ENCODE data around the gene OTULINL. TPM values are rescaled to one million over a fixed set of nuclear protein-coding genes. Genes with fewer than 3 reads are reported as not detected.

OTULINL gene
- polyA plus RNA-seq, 3 donors, result 56.8 to 107 (median 92.9) TPM

GRCh38 chr5:14545862-14546261 lies 35.7 kb upstream of the OTULINL start:
- H3K27ac ChIP-seq (ENCODE audit: low read depth in 1 of 2, low read length in 2 of 2), result peak overlapping the region; percentile 37 to 84
- peaks cover 82 to 84% of the 10 kb centered on the region in 2 donors for H3K4me1 ChIP-seq (ENCODE audit: control insufficient read depth in 1 of 2, insufficient read depth in 2 of 2, low read length in 2 of 2)
- peak overlapping the region; percentile 71 for H3K4me2 ChIP-seq (replicated peaks; ENCODE audit: extremely low read depth, low read length, poor library complexity, severe bottlenecking)
- no peaks in the 10 kb centered on the region for H3K27me3 ChIP-seq (ENCODE audit: control insufficient read depth in 2 of 2, insufficient read depth in 2 of 2, low read length in 2 of 2)
- intact Hi-C loops (cut with micrococcal nuclease), result loop anchor here (5.0 kb wide), 1 partner anchor 36 kb away; the partner anchor contains the start of gene OTULINL (in 2 of the 2)
- H2AFZ ChIP-seq (ENCODE audit: insufficient read depth, low read depth, low read length, poor library complexity, severe bottlenecking), result no peak overlapping the region
- Mint-ChIP-seq H3K9me3 (peaks cover 5 to 13% (median 10%) of the 10 kb centered on the region in 7 donors), H3K36me3 (peaks cover 2 to 6% of the 10 kb centered on the region in 2 donors), H3K27me3 (ENCODE audit: low read depth in 3 of 3) (peaks cover 0 to 2% (median 1%) of the 10 kb centered on the region in 3 donors), H3K27ac (peak overlapping the region; percentile 85 to 97 (median 93)), H3K4me3 (peak overlapping the region in 1 of 2 donors; percentile 70), H3K4me1 (peaks cover 84% of the 10 kb centered on the region)
- H3K36me3 ChIP-seq (replicated peaks in 1 of 2; ENCODE audit: control insufficient read depth in 1 of 2, insufficient read depth in 2 of 2, low read length in 2 of 2), result no peaks in the 10 kb centered on the region
- TF ChIP-seq, protein P1, sequence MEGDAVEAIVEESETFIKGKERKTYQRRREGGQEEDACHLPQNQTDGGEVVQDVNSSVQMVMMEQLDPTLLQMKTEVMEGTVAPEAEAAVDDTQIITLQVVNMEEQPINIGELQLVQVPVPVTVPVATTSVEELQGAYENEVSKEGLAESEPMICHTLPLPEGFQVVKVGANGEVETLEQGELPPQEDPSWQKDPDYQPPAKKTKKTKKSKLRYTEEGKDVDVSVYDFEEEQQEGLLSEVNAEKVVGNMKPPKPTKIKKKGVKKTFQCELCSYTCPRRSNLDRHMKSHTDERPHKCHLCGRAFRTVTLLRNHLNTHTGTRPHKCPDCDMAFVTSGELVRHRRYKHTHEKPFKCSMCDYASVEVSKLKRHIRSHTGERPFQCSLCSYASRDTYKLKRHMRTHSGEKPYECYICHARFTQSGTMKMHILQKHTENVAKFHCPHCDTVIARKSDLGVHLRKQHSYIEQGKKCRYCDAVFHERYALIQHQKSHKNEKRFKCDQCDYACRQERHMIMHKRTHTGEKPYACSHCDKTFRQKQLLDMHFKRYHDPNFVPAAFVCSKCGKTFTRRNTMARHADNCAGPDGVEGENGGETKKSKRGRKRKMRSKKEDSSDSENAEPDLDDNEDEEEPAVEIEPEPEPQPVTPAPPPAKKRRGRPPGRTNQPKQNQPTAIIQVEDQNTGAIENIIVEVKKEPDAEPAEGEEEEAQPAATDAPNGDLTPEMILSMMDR (IDR thresholded peaks at IDR 0.05), result no peak
- peak overlapping the region in 1 of 3 experiments; percentile 58 for H3K4me3 ChIP-seq (replicated peaks in 1 of 3; ENCODE audit: low read depth in 2 of 3, low read length in 3 of 3)
- DNase-seq, result peak in 2 of 3 donors; percentile 21 to 44
- WGBS (ENCODE audit: insufficient coverage), result no CpG with 5 or more reads among the region's 1 CpG
- H4K20me1 ChIP-seq (ENCODE audit: insufficient read depth, low read length), result no peaks in the 10 kb centered on the region
- H3K9me3 ChIP-seq (replicated peaks in 1 of 2; ENCODE audit: control insufficient read depth in 1 of 2, insufficient read depth in 1 of 2, low read length in 2 of 2), result peaks cover 0 to 5% of the 10 kb centered on the region in 2 donors
- H3K79me2 ChIP-seq (ENCODE audit: insufficient read depth, low read length), result peaks cover 17% of the 10 kb centered on the region
- H3K9ac ChIP-seq (ENCODE audit: insufficient read depth, low read length, poor library complexity, severe bottlenecking), result no peak overlapping the region

DNA sequence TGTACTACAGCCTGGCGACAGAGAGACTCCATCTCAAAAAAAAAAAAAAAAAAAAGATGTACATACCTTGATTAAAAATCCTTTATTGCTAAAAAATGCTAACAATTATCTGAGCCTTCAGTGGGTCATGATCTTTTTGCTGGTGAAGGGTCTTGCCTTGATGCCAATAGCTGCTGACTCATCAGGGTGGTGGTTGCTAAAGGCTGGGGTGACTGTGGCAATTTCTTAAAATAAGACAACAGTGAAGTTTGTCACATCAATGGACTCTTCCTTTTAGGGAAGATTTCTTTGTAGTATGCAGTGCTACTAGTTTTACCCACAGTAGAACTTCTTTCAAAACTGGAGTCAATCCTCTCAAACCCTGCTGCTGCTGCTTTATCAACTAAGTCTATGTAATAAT lies 33.9 kb upstream of the OTULINL start:
- intact Hi-C loops (cut with micrococcal nuclease), result loop anchor here (5.0 kb wide), 1 partner anchor 35 kb away; the partner anchor contains the start of gene OTULINL (in 2 of the 2)
- peaks cover 91% of the 10 kb centered on the region for H3K4me1 Mint-ChIP-seq
- H3K27ac Mint-ChIP-seq, result peak overlapping the region; percentile 85 to 97 (median 90)
- H3K9me3 Mint-ChIP-seq, result peaks cover 0 to 5% (median 0%) of the 10 kb centered on the region in 7 donors
- peaks cover 0 to 2% (median 1%) of the 10 kb centered on the region in 3 donors for H3K27me3 Mint-ChIP-seq (ENCODE audit: low read depth in 3 of 3)
- H2AFZ ChIP-seq (ENCODE audit: insufficient read depth, low read depth, low read length, poor library complexity, severe bottlenecking), result no peak overlapping the region
- H3K4me1 ChIP-seq (ENCODE audit: control insufficient read depth in 1 of 2, insufficient read depth in 2 of 2, low read length in 2 of 2), result peaks cover 99 to 100% of the 10 kb centered on the region in 2 donors
- no peaks in the 10 kb centered on the region for H3K27me3 ChIP-seq (ENCODE audit: control insufficient read depth in 2 of 2, insufficient read depth in 2 of 2, low read length in 2 of 2)
- WGBS (ENCODE audit: insufficient coverage), result no CpG with 5 or more reads among the region's 1 CpG
- H3K79me2 ChIP-seq (ENCODE audit: insufficient read depth, low read length), result peaks cover 17% of the 10 kb centered on the region
- H3K36me3 ChIP-seq (replicated peaks in 1 of 2; ENCODE audit: control insufficient read depth in 1 of 2, insufficient read depth in 2 of 2, low read length in 2 of 2), result no peaks in the 10 kb centered on the region
- no peaks in the 10 kb centered on the region for H4K20me1 ChIP-seq (ENCODE audit: insufficient read depth, low read length)
- H3K4me3 ChIP-seq (replicated peaks in 1 of 3; ENCODE audit: low read depth in 2 of 3, low read length in 3 of 3), result no peak overlapping the region
- peak; percentile 45 to 67 (median 54) for DNase-seq
- H3K4me2 ChIP-seq (replicated peaks; ENCODE audit: extremely low read depth, low read length, poor library complexity, severe bottlenecking), result peak overlapping the region; percentile 7
- peaks cover 0 to 6% of the 10 kb centered on the region in 2 donors for H3K36me3 Mint-ChIP-seq
- H3K4me3 Mint-ChIP-seq, result peak overlapping the region in 1 of 2 donors; percentile 62
- TF ChIP-seq, protein P1 (IDR thresholded peaks at IDR 0.05), result no peak
- peak overlapping the region; percentile 43 to 84 for H3K27ac ChIP-seq (ENCODE audit: low read depth in 1 of 2, low read length in 2 of 2)
- no peak overlapping the region for H3K9ac ChIP-seq (ENCODE audit: insufficient read depth, low read length, poor library complexity, severe bottlenecking)
- H3K9me3 ChIP-seq (replicated peaks in 1 of 2; ENCODE audit: control insufficient read depth in 1 of 2, insufficient read depth in 1 of 2, low read length in 2 of 2), result no peaks in the 10 kb centered on the region

All from CD14-positive monocyte (primary cell).